Sigmoid colon (tissue), 4 donors: Measurements from ENCODE around the gene TRUB2.
A peak's percentile ranks its signal among the peaks of the same experiment; 100 is the strongest.

Experiments used
- POLR2A ChIP-seq, 2 donors: fragments of 450-650 bp; IDR thresholded peaks; one replicate each; pipeline ENCODE4 v1.6.1; 2016; ENCODE audit warnings: antibody characterized with exemption in 2 of 2, mild to moderate bottlenecking in 2 of 2, moderate library complexity in 2 of 2
- POLR2AphosphoS5 ChIP-seq, 4 donors: sonication (generic); formaldehyde crosslinking; IDR thresholded peaks; one replicate each; pipeline ENCODE4 v1.6.1; 2017; ENCODE audit warnings: antibody characterized with exemption in 4 of 4

DNA sequence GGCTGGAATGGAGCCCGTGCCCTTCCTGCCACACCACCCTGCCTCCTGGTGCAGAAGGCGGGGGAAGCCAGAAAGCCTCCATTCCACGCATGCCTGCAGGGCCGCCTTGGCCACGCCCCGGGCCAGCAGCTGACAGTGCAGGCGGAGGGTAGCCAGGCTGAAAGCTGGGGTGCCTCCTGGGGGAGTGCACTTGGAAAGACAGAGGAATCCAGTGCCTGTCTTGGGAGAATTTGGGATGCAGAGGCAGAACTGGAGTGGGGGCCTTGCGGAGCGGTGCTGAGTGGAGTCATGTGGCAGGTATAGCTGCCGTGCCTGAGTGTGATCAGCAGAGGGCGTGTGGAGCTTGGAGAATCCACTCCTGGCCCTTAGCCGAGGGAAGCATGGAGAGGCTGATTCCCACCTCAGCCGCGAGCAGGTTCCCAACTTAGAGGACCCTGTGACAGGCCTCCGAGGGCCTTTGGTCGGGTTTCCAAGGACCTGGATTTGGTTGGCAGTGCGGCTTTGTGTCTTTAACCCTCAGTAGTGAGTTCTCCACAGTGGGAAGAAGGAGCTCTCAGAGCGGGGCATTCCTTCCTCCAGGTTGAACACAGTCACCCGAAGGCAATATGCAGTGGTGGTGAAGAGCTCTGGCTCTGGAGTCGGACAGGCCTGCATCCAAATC lies 39.9 kb upstream of the TRUB2 start:
- TF ChIP-seq POLR2A (IDR thresholded peaks at IDR 0.05) (no peak), POLR2AphosphoS5 (IDR thresholded peaks at IDR 0.05) (peak in 3 of 4 donors; percentile 44 to 63 (median 61))
